ENCODE measurements around the gene PDE4A.
A peak's percentile ranks its signal among the peaks of the same experiment; 100 is the strongest.
"Not testable (repeated sequence)": the region's sequence is repeated elsewhere in the genome, so short reads cannot be mapped to it uniquely, and the experiment has no call there.

PDE4A gene

GRCh38 chr19:10430505-10431253, 10.3 kb downstream of the PDE4A start:
- DNase-seq: no peak

GRCh38 chr19:10431254-10431942, 11.1 kb downstream of the PDE4A start:
- DNase-seq: no peak

- DNase-seq: no peak
Measured at GRCh38 chr19:10431943-10432735, 11.8 kb downstream of the PDE4A start.

- DNase-seq: no peak
Measured at GRCh38 chr19:10432736-10433130, 12.4 kb downstream of the PDE4A start.

- no peak for DNase-seq
Measured at GRCh38 chr19:10433131-10433536, 12.8 kb downstream of the PDE4A start.

- no peak for DNase-seq
Measured at GRCh38 chr19:10439588-10439987, 19.2 kb downstream of the PDE4A start.

- no peak for DNase-seq
Measured at GRCh38 chr19:10442698-10443097, 22.4 kb downstream of the PDE4A start.

- no peak for DNase-seq
Measured at GRCh38 chr19:10449037-10449436, 28.7 kb downstream of the PDE4A start.

- no peak for DNase-seq
Measured at GRCh38 chr19:10450191-10450852, 30.0 kb downstream of the PDE4A start.

GRCh38 chr19:10450853-10451609, 30.7 kb downstream of the PDE4A start:
- no peak for DNase-seq

GRCh38 chr19:10452726-10453618, 32.6 kb downstream of the PDE4A start:
- DNase-seq: no peak

- no peak for DNase-seq
Measured at GRCh38 chr19:10453852-10454251, 33.5 kb downstream of the PDE4A start.

GRCh38 chr19:10454267-10454666, 33.9 kb downstream of the PDE4A start:
- DNase-seq: no peak

- DNase-seq: not testable (repeated sequence)
Measured at GRCh38 chr19:10458733-10459132, 38.4 kb downstream of the PDE4A start.

GRCh38 chr19:10460714-10461046, 40.3 kb downstream of the PDE4A start:
- DNase-seq: no peak

- peak; percentile 44 for DNase-seq
Measured at GRCh38 chr19:10461047-10461949, 41.0 kb downstream of the PDE4A start.

GRCh38 chr19:10462042-10462441, 41.7 kb downstream of the PDE4A start:
- not testable (repeated sequence) for DNase-seq

- no peak for DNase-seq
Measured at GRCh38 chr19:10462557-10462956, 42.2 kb downstream of the PDE4A start.

- DNase-seq: no peak
Measured at GRCh38 chr19:10464456-10464855, 44.1 kb downstream of the PDE4A start.

- no peak for DNase-seq
Measured at GRCh38 chr19:10467104-10467706, 46.9 kb downstream of the PDE4A start.
